GM19467 (cell line): ENCODE measurements around the gene ANKRD6.
"Not testable (repeated sequence)": the region's sequence is repeated elsewhere in the genome, so short reads cannot be mapped to it uniquely, and the experiment has no call there.

ENCODE experiments used
- ATAC-seq: cut with Tn5 transposase; IDR thresholded peaks from one replicate; pipeline ENCODE4 v1.9.1; 2021; ENCODE audit warnings: mild to moderate bottlenecking, moderate library complexity; ENCODE audit not compliant: unreplicated experiment

ANKRD6 gene

DNA sequence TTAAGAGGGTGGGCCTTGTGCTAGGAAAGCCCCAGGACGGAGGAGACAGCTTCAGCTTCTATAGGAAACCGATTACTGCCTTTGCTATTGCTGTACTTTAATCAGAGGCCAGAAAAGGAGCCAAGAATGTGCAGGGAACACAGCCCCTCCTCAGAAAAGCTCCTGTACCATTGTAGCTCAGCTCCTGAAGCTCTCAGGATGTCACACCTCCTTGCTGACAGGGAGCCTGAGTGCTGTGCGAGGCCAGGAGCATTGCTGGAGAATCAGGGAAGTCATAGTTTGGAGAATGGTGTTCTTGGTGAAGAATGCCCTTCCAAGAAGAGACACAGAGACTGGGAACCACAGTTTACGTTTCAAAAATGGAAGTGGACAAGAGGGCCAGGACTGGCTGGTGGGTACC, 158.8 kb downstream of the ANKRD6 start:
- no peak for ATAC-seq

DNA sequence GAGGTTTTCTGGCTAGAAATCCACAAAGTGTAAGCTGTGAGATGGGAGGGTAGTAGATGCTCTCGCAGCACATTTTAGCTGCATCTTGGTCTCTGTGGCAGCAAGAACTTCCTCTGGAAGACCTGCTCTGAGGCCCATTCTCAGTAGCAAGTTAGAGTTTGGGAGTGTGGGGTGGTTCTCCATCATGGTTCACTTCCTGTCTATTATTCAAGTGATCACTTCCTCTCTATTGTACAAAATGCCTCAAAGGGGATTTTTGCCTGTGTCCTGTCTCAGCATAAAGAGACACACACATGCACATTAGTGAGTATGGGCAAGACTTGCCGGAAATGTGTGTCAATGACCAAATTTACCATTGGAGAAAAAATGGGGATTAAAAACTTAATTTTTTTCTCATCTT, 163.1 kb downstream of the ANKRD6 start:
- peak; percentile 76 for ATAC-seq

DNA sequence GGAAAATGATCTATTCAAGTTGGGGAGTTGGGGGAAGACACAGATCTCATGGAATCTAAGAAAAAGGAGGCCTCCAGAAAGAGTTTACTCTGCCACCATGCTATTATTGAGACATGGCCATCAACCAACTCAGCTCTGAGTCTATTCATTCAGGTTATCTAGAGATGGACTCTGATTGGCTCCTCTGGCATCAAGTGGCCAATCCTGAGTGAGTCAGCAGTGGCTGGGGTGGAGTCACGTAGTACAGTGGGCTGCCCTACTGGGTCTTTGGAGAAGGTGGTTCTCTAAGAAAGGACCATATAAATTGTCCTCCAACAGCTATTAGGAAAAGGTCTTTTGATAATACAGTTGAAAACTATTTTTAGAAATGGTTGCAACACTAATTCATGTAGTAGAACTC, 163.5 kb downstream of the ANKRD6 start:
- ATAC-seq, result no peak

DNA sequence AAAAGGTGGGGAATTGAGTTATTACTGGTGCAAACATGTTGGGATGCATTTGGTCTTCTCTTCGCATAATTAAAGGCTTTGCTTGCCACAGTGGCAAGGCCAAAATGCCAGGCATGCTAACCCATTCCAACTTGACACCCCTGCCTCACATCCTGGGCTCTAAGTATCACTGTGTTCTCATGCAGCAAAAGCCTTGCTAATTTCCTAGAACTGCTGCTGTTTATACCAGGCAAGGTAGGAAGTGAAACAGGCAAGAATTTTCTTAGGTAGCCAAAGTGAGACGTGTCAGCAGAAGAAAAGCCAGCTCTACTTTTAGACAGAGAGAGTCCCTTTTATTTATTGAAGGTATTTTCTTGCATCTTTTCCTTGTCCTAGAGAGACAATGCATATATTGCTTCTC, 164.4 kb downstream of the ANKRD6 start:
- no peak for ATAC-seq

DNA sequence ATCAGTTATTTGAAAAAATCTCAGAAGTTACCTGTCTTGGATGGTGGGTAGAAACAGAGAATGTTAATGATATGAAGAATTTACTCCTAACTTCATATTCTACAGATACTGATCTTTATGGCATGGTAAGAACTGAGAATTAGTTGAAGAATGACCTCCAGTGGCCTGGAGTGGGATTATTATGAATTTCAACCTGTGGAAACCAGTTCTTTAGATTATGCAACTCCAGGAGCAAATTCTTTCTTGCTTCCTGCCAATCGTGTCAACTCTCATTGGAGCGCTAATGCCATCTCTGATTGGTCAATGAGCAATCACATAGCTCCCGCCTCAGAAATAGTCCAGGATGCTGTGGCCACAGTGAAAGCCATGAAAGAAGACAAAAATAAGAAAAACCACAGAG, 165.0 kb downstream of the ANKRD6 start:
- ATAC-seq, result no peak

DNA sequence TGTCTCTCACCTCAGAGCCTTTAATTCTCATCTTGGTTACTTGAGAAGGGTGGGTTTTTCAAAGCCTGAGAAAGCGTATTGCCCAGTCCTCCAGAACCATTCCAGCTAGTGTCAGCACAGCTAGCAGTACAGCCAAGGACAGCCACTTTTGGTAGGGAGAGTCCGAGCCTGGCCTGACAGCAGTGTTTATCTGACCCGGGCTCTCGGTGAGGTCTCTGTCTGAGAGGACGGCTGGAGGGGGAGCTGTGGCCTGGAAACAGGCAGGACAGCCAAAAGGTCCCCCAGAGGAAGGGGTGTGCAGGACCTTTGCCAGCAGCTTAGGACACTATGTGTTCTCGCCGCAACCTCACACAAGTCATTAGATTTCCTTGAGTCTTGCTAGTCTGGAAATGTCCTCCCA, 166.8 kb downstream of the ANKRD6 start:
- ATAC-seq, result no peak

DNA sequence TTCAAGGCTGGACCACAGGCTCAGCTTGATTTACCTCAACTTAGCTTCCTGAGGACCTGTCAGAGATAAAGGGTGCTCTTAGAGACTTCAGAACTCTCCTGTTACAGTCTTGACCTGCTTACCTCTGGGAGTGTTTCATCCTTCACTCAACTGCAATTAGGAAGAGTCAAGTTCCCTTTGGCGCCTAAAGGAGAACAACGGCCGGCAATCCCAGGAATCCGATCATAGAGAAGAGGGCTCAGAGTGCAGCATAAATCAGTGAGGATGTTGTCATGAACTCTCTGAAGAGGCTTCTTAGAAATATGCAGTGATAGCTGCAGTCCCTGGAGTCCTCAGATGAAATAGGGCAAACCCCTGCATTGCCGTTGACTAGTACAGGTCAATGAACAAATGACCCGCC, 169.2 kb downstream of the ANKRD6 start:
- ATAC-seq, result no peak

DNA sequence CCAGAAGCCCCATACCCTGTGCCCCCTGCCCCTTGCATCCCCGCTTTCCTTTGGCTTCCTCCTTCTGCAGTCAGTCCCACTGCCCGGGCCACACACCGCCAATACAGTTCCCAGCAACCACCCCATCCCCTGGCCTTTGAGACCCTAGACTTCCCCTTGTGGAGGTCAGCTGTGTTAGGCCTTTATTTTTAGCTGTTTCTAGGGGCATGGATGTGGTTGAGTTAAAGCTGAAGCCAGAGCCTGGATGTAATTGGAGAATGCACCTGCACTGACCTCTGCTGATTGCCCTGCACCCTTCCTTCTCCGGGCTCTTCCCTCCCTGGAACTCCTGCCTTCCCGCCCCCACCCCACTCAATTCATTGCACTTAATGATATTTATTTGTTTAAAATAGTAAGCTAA, 171.7 kb downstream of the ANKRD6 start:
- ATAC-seq, result no peak

DNA sequence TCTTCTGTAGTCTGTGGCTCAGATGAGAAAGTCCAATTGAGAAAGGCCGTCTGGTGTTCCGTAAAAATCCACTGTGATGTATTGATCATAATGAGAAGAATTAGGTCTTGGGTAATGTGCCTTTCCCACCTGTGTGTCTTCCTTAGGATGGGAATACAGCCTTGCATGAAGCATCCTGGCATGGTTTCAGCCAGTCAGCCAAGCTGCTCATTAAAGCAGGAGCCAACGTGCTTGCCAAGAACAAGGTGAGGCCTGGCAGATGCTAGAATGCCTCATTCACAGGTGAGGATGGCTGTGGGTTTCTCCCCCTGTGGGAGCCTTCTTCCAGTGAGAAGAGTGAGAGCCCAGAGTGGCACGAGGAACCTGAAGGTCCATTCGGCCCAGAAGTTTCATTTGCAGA, 172.9 kb downstream of the ANKRD6 start:
- no peak for ATAC-seq

DNA sequence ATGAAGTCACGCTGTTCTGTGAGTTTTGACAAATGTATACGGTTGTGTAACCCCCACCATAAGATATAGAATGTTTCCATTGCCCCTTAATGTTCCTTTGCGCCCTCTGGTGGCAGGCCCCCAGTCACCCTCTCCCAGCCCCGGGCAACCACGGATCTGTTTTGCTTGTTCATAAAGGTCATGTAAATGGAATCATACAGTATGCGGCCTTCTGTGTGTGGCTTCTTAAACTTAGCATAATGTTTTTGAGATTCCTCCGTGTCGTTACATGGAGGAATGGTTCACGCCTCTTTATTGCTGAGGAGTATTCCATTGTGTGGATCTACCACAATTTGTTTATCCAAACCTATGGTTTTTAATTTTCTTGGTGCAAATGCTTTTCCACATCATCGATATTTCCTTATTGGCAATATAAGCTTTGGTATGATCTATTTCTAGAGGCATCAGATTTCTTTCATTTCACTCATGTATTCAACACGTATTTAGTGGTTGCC, 177.2 kb downstream of the ANKRD6 start:
- peak; percentile 67 for ATAC-seq

DNA sequence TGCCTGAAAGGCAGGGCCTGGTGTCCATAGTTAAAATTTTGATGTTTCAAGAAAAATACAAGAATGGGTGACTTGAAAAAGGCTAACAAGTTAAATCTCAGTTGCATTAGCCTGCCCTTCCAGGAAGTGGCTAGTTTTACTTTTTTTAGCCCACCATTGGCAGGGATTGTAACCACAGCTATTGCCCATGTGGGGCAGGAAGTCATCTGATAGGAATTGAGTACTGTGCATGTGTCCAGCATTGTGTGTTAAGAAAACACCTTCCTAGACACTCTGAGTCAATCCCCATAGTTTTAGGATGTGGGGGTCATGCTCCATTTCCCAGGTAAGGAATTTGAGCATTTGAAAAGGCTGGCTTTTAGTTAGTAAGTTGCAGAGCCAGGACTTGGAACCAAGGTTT, 178.7 kb downstream of the ANKRD6 start:
- no peak for ATAC-seq

DNA sequence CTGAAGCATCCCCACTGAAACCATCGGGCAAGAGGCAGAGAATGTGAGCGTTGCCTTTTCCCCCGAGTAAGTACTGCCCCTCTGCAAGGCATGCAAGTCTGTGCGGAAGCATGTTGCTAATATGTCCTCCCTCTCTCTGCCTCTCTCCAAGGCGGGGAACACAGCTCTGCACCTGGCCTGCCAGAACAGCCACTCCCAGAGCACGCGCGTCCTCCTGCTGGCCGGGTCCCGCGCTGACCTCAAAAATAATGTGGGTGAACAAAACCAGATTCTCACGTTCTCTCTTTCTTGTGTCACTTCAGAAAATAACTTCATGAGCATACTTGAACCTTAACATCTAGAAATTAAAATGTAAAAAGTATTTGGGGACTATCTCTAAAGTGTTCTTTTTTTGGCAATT, 179.2 kb downstream of the ANKRD6 start:
- no peak for ATAC-seq

DNA sequence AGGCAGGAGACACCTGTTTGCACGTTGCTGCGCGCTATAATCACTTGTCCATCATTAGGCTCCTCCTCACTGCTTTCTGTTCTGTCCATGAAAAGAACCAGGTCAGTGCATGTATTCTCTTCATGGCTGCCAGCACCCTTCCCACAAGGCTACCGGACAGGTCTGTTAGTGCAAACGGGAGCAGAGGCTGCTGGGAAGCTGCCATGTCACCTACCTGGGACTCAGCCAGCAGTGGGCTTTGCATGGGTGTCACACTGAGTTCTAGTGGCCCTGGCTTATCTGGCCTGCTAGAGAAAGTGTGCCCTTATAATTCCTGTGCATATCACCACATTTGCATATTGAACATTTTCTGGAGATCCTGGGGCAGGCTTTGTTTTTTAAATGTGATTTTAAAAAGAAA, 180.8 kb downstream of the ANKRD6 start:
- no peak for ATAC-seq

DNA sequence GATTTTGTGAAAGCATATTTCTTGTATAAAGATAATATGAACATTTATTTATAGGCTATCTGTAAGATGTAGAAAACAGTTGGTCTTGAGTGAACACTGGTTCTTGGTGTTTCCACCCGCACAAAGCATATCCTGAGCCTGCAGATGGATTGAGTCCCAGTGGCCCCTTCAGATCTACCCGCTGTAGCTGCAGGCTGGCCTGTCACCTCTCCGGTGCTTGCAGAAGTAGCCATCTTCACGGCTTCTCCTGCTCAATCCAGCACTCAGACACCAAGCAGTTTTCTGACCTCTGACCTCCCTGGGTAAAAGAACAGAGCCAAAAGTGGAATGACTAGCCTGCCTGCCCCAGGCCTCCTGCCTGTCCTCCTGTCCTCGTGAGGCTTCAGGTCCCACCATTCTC, 182.9 kb downstream of the ANKRD6 start:
- ATAC-seq, result no peak

DNA sequence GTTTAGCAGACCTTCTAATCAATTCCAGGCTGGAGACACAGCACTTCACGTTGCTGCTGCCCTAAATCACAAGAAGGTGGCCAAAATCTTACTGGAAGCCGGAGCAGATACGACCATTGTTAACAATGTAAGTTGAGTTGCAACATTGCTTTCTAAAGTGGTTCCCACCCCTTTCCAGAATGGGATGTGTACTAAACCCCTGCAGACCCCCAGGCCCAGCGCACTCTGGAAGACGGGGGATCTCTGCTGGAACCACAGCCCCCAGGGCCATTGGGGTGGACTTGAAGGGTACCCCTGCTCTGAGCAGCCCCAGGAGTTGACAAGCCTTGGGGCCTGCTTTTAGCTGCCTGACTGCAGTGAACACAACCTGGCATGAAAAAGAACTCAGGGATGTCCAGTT, 183.6 kb downstream of the ANKRD6 start:
- ATAC-seq, result no peak

DNA sequence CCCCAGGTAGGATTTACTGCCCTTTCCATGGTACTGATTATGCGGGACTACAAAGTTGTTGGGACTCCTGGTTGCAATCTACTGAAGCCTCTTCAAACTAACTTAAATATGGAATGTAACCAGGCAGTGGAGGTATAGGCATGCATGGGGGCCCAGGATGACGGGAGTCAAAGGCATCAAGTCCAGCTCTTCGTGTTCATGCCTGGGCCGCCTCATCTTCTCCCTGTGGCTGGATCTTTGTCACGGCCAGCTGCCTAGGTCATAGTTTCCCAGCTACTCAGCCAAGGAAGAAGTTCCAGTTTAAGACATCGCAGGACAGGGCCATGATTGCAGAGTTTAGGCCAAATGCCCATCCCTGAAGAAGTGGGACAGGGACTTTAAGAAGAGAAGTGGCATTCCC, 185.1 kb downstream of the ANKRD6 start:
- no peak for ATAC-seq

DNA sequence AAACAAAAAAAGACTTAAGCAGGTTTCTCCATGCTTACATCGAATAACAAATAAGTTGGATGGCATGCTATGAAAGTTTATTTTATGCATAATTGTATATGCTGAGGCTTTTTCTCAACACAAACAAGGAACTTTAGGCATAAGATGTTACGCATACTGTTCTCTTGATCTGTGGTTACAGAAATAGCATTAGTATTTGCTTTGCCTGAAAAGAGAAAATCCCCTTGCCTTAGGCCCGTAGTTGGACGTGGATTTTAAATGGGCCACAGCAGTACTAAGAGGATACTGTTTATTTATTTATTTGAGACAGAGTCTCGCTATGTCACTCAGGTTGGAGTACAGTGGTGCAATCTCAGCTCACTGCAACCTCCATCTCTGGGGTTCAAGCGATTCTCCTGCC, 186.6 kb downstream of the ANKRD6 start:
- ATAC-seq, result no peak

DNA sequence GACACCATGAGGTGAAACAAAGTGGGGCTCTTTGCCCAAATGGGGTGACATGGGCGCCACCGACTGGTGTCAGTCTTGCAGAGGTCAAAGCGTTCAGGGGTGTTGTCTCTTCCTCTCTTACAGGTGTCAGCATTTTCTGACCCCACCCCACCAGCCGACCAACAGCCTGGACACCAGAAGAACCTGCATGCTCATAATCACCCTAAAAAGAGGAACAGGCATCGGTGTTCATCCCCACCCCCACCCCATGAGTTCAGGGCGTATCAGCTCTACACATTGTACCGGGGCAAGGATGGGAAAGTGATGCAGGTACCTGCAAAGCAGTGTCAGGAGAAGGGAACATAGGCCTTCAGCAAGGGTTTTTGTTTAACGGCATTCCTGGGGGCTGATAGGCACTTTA, 190.8 kb downstream of the ANKRD6 start:
- ATAC-seq, result no peak

DNA sequence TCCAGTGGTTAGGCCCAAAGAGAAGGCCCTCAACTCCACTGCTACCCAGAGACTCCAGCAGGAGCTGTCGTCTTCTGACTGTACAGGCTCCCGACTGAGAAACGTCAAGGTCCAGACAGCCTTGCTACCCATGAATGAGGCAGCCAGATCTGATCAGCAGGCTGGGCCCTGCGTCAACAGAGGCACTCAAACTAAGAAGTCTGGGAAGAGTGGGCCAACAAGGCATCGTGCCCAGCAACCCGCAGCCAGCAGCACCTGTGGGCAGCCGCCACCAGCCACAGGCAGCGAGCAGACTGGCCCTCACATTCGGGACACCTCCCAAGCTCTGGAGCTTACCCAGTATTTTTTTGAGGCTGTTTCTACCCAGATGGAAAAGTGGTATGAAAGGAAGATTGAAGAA, 197.5 kb downstream of the ANKRD6 start:
- ATAC-seq, result no peak

DNA sequence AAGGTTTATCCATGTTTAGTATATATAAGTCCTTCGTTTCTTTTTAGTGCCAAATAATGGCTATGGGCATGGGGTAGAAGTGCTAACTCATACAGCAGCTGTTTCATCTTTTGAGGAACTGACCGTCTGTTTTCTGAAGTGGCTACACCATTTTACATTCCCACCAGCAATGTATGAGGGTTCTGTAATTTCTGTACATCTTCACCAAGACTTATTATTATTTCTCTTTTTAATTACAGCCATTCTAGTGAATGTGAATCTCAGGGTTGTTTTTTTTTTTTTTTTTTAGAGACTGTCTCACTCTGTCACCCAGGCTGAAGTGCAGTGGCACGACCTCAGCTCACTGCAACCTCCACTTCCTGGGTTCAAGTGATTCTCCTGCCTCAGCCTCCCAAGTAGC, 203.5 kb downstream of the ANKRD6 start:
- not testable (repeated sequence) for ATAC-seq

DNA sequence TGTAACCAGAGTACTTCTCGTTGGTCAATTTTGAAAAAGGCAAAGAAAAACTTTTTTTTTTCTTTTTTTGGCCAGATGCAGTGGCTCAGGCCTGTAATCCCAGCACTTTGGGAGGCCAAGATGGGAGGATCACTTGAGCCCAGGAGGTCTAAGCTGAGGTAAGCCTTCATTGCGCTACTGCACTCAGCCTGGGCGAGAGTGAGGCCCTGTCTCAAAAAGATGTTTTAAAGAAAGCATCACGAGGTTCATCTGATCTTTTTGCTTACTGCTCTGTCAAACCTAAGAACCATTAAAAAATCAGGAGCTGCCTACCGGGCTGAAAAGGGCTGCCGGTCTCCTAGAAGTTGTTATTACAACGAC, 205.0 kb downstream of the ANKRD6 start:
- ATAC-seq, result no peak

DNA sequence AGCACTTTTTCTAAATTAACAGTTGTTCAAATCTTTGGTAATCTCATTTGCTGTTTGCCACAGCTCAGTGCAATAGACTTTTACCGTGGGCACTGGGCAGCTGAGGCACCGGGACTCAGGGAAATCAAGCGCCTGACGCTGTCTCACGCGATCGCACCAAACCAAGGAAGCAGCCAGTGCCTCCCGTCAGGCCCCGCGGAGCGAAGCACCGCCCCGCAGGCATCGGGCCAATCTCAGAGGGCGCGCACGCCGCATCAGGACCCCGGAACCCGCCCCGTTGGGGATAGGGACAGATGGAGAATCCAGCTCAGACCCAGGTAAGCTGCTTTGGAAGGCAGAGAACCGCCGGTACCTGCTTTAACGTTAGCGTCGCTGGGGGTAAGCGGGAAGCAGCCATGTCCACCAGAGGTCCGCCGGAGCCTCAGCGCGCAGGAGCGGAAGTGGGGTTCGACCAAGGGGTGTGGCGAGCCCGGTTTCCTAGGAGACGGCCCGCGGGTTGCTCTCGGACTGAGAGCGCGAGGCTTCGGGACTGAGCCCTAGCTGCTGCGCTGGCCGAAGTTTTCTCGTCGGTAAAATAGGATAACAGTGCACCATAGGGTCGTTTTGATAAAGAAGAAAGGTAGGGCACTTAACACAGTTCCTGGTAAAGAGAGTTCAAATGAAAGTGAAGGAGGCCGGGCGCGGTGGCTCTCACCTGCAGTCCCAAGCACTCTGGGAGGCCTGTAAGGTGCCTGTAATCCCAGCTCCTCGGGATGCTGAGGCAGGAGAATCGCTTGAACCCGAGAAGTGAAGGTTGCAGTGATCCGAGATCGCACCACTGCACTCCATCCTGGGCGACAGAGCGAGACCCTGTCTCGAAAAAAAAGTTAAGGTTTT, 205.6 kb downstream of the ANKRD6 start, which contains the start of gene LYRM2:
LYRM2 (minus strand) TSS at position 428 of the 876 bp plus-strand sequence; CDS start at position 397, 31 bp downstream.
- ATAC-seq, result peak; percentile 99

DNA sequence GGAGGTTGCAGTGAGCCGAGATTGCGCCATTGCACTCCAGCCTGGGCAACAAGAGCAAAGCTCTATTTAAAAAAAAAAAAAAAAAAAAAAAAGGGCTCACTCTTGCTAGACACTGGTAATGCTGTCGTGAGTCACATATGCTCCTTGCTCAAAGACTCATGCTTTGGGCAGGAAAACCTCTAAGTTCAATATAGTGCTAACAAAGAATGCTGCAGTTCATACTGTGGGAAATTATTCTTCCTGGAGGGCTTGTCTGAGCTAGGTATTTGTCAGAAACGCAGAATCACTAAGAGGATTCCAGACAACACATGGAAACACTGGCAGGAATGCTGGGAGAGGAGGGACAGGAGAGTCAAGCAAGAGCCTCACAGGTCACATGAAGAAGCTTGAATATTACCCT, 207.9 kb downstream of the ANKRD6 start:
- ATAC-seq, result no peak
